GM12864 (cell line): Measurements from ENCODE around the gene MIR17HG.
"Not testable (repeated sequence)": the region's sequence is repeated elsewhere in the genome, so short reads cannot be mapped to it uniquely, and the experiment has no call there.

ENCODE experiments used
- DNase-seq: peaks from one replicate; pipeline ENCODE4 v3.0.0-alpha.2; 2011; ENCODE audit warnings: low read depth
- H3K4me3 ChIP-seq: 2 replicates; pipeline ENCODE4 v1.5.1; 2011; ENCODE audit warnings: mild to moderate bottlenecking, low read depth, low read length, control low read depth
- CTCF ChIP-seq: IDR thresholded peaks from 2 replicates; pipeline ENCODE4 v1.5.1; 2011; ENCODE audit warnings: low read depth, mild to moderate bottlenecking, moderate library complexity, low read length, control low read depth, inconsistent platforms; ENCODE audit errors: missing control alignments

MIR17HG gene

GRCh38 chr13:91319996-91320395, 27.5 kb upstream of the MIR17HG start:
- no peak for DNase-seq
- no peak for TF ChIP-seq CTCF
- no peak overlapping the region for H3K4me3 ChIP-seq

- H3K4me3 ChIP-seq, DNase-seq: not testable (repeated sequence)
Observed at GRCh38 chr13:91320990-91321389, 26.5 kb upstream of the MIR17HG start.

- TF ChIP-seq CTCF: no peak
- no peak for DNase-seq
- no peak overlapping the region for H3K4me3 ChIP-seq
Observed at GRCh38 chr13:91323349-91323748, 24.1 kb upstream of the MIR17HG start.

- no peak overlapping the region for H3K4me3 ChIP-seq
- no peak for TF ChIP-seq CTCF
- no peak for DNase-seq
Observed at GRCh38 chr13:91326146-91326545, 21.3 kb upstream of the MIR17HG start.

GRCh38 chr13:91328726-91329125, 18.8 kb upstream of the MIR17HG start:
- no peak for DNase-seq
- no peak overlapping the region for H3K4me3 ChIP-seq
- TF ChIP-seq CTCF: no peak

- DNase-seq: no peak
- H3K4me3 ChIP-seq: no peak overlapping the region
- no peak for TF ChIP-seq CTCF
Observed at GRCh38 chr13:91329733-91330132, 17.8 kb upstream of the MIR17HG start.

GRCh38 chr13:91331047-91331915, 16.2 kb upstream of the MIR17HG start:
- no peak overlapping the region for H3K4me3 ChIP-seq

More at GRCh38 chr13:91331047-91331915, 16.2 kb upstream of the MIR17HG start:
- no peak for DNase-seq
- TF ChIP-seq CTCF: no peak
